SK-N-MC (cell line): ENCODE results near the gene USF1.
A peak's percentile ranks its signal among the peaks of the same experiment; 100 is the strongest.

Source experiments
- DNase-seq: peaks from one replicate; pipeline ENCODE4 v3.0.0-alpha.2; 2011; ENCODE audit warnings: low read depth, low spot score
- H3K27ac ChIP-seq: fragments of 200-600 bp; sonication (generic); 2 replicates; pipeline ENCODE4 v1.5.1; 2016; ENCODE audit warnings: mixed run types
- H3K36me3 ChIP-seq: fragments of 200-600 bp; sonication (generic); 2 replicates; pipeline ENCODE4 v1.6.1; 2017; ENCODE audit warnings: antibody characterized with exemption, low read length, mixed read lengths; ENCODE audit not compliant: insufficient read depth
- H3K4me3 ChIP-seq: fragments of 200-600 bp; sonication (generic); 2 replicates; pipeline ENCODE4 v1.5.1; 2016
- H3K9ac ChIP-seq: fragments of 200-600 bp; sonication (generic); 2 replicates; pipeline ENCODE4 v1.8.0; 2017; ENCODE audit warnings: mixed run types, mixed read lengths; ENCODE audit not compliant: insufficient read length
- H3K9me3 ChIP-seq: fragments of 200-600 bp; sonication (generic); 2 replicates; pipeline ENCODE4 v1.6.1; 2017; ENCODE audit warnings: low read depth, mild to moderate bottlenecking, antibody characterized with exemption, low read length, moderate library complexity, mixed read lengths
- EZH2 ChIP-seq: fragments of 200-600 bp; sonication (generic); IDR thresholded peaks from one replicate; pipeline ENCODE4 v1.6.1; 2017; ENCODE audit warnings: antibody characterized with exemption
- FOXP2 ChIP-seq: optimal IDR thresholded peaks from 2 replicates; pipeline ENCODE3; 2011; ENCODE audit warnings: mild to moderate bottlenecking, moderate library complexity; ENCODE audit not compliant: insufficient read depth; ENCODE audit errors: extremely low read length, control extremely low read depth
- POLR2AphosphoS5 ChIP-seq: IDR thresholded peaks from 2 replicates; pipeline ENCODE4 v1.6.1; 2012; ENCODE audit warnings: mild to moderate bottlenecking, low read depth, low read length, borderline replicate concordance

Gene USF1

DNA sequence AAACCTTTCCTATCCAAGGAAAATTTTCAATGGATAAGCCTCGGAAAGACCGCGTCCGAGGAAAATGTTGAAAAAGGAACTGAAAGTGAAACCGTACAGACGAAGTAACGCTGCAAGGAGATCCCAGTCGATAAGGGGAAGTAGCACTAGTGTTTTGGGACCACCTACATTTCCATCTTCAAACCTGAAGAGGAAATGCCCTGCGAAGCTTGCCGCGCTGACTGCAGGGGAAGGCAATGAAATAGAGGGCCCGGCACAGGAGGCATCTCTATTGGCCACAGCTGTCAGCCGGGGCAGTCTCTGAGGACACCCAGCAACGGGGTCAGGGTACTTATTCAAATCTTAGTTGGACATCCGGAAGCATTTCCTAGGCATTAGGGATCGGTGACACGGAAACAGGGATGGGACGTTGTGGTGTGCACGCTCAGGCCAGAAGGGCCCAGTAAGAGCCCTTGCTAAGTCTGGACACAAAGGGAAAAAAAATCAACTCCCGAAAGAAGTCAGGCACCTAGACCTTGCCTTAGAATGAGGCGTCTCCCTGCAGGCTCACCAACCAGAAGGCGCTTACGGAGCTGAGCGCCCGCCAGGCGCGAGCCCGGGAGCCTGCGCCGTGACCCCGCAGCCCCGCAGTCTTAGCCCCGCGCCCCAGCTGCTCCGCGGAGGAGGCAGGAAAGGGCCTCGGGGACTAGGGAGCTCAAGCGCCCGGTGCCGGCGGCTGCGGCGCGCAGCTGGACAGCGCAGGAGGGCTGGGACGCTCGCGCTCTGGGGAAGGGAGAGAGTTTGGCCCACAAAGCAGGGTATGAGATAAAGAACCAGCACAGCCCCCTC lies 655 bp downstream of the USF1 start:
- DNase-seq, result no peak
- H3K9me3 ChIP-seq, result no peaks in the 10 kb centered on the region
- peaks cover 30% of the 10 kb centered on the region for H3K36me3 ChIP-seq

DNA sequence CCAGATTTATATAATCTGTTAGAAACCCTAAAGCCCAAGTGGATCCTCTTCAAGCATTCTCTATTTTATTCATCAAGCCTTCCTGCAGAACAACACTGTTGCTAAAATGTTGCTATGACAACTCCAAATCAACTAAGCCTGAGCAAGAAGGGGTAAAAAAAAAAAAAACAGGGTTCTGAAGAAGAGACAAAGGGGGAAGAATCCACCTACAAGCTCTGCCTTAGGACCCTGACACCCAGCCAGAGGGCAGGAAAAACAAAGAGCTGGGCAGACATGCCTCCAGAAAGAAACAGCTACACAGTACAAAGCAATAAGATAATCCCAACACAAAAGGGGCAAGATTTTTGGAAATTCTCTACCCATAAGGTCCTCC lies 1.3 kb downstream of the USF1 start:
- no peaks in the 10 kb centered on the region for H3K9me3 ChIP-seq
- H3K9ac ChIP-seq, result peak overlapping the region; percentile 85
- TF ChIP-seq POLR2AphosphoS5 (no peak), EZH2 (no peak), FOXP2 (no peak)
- no peak for DNase-seq
- H3K4me3 ChIP-seq, result peak overlapping the region; percentile 80
- no peak overlapping the region for H3K27ac ChIP-seq
- peaks cover 36% of the 10 kb centered on the region for H3K36me3 ChIP-seq

More for the DNA sequence above, 655 bp downstream of the USF1 start:
- no peak for TF ChIP-seq FOXP2
- no peak for TF ChIP-seq EZH2
- no peak for TF ChIP-seq POLR2AphosphoS5
- Histone ChIP-seq H3K27ac (peak overlapping the region; percentile 95; the same call in 1 of the 2 replicates), H3K9ac (peak overlapping the region; percentile 85), H3K4me3 (peak overlapping the region; percentile 80)

DNA sequence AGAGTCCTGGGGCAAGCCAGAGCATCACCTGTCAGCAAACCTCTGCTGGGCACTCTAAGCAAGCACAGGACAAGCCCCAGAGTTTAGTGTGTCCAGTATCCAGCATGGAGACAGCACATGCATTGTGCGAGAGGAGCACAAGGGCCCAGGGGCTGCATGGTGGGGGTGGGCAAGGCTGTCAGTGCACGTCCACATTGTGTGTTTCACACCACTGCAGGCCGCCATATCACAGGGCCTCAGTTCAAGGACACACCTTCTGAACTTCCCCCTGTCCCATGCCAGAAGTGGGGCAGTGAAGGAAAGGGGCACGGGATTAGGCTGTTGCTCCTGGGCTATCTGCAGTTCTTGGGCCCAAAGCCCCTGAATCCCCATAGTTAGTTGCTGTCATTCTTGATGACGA lies 6.2 kb downstream of the USF1 start:
- Histone ChIP-seq H3K36me3 (peaks cover 39% of the 10 kb centered on the region), H3K9me3 (no peaks in the 10 kb centered on the region), H3K27ac (no peak overlapping the region), H3K4me3 (no peak overlapping the region), H3K9ac (no peak overlapping the region)
- DNase-seq, result no peak
- TF ChIP-seq EZH2 (no peak), POLR2AphosphoS5 (no peak)

DNA sequence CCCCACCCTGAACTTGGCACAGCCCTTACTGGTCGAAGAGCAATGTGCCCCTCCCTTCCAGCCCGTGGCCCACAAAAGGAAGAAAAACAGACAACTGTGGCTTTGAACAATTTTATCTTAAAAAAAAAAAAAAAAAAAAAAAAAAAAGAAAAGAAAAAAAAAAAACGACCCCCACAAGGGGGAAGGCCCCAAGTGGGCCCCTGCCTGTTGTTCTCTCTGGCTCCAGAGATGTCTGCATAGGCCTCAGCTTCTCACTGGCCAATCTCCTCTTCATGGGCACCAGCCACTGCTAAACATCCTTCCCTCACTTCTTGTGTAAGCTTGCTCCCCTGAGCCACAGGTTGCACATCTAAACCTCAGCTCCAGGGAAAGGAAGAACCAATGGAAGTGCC lies 6.6 kb downstream of the USF1 start:
- H3K9ac ChIP-seq, result peak overlapping the region; percentile 69
- H3K27ac ChIP-seq, result no peak overlapping the region
- peaks cover 39% of the 10 kb centered on the region for H3K36me3 ChIP-seq
- peak overlapping the region; percentile 79 for H3K4me3 ChIP-seq
- no peaks in the 10 kb centered on the region for H3K9me3 ChIP-seq
- TF ChIP-seq EZH2, result no peak
- TF ChIP-seq POLR2AphosphoS5, result no peak
- no peak for TF ChIP-seq FOXP2
- DNase-seq, result no peak

DNA sequence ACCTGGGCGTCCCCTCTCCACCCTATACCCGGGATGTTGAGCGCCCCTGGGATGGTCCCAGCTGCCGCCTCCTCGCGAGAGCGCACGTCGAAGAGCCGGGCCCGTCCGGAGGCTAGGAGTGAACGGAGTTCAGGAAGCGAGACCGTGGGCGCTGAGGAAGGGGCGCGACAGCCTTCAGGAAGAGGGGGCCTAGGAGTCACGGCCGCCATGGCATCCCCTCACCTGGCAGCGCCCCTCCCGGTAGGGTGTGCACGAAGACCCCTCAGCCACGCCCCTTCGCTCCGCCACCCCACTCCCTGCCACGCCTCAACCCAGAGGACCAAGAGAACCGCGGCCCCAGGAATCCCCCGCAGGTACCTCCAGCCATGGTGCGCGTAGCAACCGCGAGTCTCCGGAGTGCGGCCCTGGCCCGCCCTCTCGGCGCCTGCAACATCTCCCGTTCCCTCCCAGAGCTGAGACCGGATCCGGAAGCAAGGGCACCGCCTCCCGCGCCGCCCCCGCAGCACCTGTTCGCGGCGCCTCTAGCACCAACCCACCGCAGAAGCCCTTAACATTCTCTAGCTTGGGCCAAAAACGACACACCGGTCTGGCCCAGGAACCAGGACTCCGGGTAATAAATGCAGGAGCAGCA lies 7.1 kb downstream of the USF1 start, which contains the start of gene TSTD1:
TSTD1 (minus strand) TSS at position 442 of the 631 bp plus-strand sequence; CDS start at position 367, 75 bp downstream.
- no peak for DNase-seq
- TF ChIP-seq POLR2AphosphoS5, result peak; percentile 18; the same call in 1 of the 2 replicates
- TF ChIP-seq FOXP2, result no peak
- no peak for TF ChIP-seq EZH2
- H3K4me3 ChIP-seq, result peak within 1 kb of the TSS; percentile 79
- no peak within 1 kb of the TSS for H3K27ac ChIP-seq
- no peaks in the 10 kb centered on the region for H3K9me3 ChIP-seq
- peak within 1 kb of the TSS; percentile 69 for H3K9ac ChIP-seq
- peaks cover 39% of the 10 kb centered on the region for H3K36me3 ChIP-seq

DNA sequence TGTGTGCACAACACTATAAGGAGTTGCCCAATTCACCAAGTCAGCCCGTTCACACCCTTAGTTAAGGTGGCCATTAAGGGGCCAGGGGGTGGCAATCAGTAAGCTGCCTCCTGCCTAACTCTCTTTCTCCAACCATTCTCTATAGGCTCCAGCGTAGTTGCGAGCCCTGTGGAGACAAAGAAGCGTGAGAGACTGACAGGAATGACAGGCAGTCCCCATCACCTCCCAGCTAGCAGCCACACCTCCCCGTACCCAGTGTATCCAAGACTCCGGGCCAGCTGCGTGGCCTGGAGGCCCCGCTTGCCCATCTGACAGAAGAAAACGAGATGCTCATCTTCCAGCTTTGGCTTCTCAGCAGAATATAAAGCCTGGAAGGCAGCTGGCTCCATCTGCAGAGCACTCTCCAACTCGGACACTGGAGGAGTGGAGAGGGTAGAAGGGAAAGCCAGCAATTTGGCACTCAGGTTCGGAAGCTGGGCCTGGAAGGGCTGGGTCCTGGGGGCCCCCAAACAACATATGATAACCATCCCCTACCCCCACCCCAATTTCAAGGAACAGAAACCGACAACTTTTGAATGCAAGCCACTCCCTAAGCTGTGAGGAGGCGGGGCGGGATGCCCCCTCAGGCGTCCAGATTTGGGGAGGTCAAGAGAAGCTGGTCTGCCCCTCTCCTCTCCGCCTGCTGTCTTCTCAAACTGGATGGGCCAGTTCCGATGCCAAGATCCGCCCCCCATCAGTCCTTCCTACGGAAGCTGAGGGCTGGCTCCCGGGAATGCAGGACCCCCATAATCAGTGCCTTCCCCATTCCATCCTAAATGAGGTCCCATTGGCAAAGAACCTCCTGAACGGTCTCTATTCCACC lies 7.9 kb downstream of the USF1 start:
- Histone ChIP-seq H3K36me3 (peaks cover 35% of the 10 kb centered on the region), H3K9me3 (no peaks in the 10 kb centered on the region), H3K4me3 (peak overlapping the region; percentile 79), H3K9ac (peak overlapping the region; percentile 69), H3K27ac (no peak overlapping the region)
- no peak for DNase-seq
- TF ChIP-seq FOXP2 (no peak), POLR2AphosphoS5 (no peak), EZH2 (no peak)

DNA sequence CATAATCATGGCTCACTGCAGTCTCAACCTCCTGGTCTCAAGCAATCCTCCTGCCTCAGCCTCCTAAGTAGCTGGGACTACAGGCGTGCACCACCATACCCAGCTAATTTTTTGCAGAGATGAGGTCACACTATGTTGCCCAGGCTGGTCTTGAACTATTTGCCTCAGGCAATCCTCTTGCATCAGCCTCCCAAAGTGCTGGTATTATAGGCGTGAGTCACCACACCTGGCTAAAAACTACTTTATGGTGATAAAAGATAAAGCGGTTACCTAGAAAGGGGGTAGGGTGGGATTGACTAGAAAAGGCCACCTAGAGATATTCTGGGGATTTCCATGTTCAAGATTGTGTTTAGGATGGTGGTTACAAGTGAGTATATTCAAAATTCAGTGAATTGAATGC lies 12.0 kb downstream of the USF1 start:
- Histone ChIP-seq H3K4me3 (no peak overlapping the region), H3K9ac (no peak overlapping the region), H3K27ac (no peak overlapping the region), H3K9me3 (no peaks in the 10 kb centered on the region), H3K36me3 (no peaks in the 10 kb centered on the region)
- no peak for TF ChIP-seq POLR2AphosphoS5
- no peak for TF ChIP-seq EZH2
- no peak for TF ChIP-seq FOXP2
- DNase-seq, result no peak

DNA sequence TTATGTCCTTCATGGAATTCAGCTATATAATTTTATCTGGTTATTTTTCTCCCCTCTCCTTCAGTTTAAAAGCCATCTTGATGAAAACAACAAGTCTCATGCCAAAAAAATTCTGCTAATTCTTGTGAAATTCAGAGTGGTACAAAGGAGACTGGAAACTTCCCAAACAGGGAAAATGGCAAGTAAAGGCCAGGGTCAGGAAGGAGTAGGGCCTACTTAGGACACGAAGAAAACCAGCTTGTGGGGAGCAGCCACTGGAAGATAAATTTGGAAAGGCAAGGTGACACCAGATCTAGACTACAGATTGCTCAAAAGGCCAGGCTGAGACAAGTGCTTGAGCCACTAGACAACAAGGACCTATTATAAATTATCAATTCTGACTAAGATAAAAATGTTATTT lies 13.4 kb downstream of the USF1 start:
- TF ChIP-seq POLR2AphosphoS5 (no peak), EZH2 (no peak)
- H3K4me3 ChIP-seq, result no peak overlapping the region
- H3K9ac ChIP-seq, result no peak overlapping the region
- no peak overlapping the region for H3K27ac ChIP-seq
- DNase-seq, result no peak
- H3K9me3 ChIP-seq, result no peaks in the 10 kb centered on the region
- H3K36me3 ChIP-seq, result no peaks in the 10 kb centered on the region
